PC-9 (cell line): ENCODE measurements around the gene NAT8L. TPM values are rescaled to one million over a fixed set of nuclear protein-coding genes. Genes with fewer than 3 reads are reported as not detected.

Experiments used
- BruUV-seq: library from RNA; stranded (reverse); fragments of 400-500 nt; replicated peaks from 2 replicates; lab custom pipeline; 2021; lab: Mats Ljungman, UMichigan
- CTCF ChIA-PET: fragments of 300-600 bp; sonication (Branson Sonifier 250); formaldehyde crosslinking; loops from one replicate; lab custom pipeline; 2022; ENCODE audit warnings: antibody characterized with exemption; lab: Charles Lee
- POLR2A ChIA-PET: fragments of 300-600 bp; sonication (Branson Sonifier 250); formaldehyde crosslinking; loops from one replicate; lab custom pipeline; 2022; ENCODE audit warnings: antibody characterized with exemption; ENCODE audit not compliant: unreplicated experiment; lab: Charles Lee
- DNase-seq, 2 experiments: peaks; one replicate each; pipeline versions ENCODE4 v3.0.0 to v3.0.0-alpha.2; 2015 to 2022; ENCODE audit warnings: mixed read lengths in 1 of 2
- H2AFZ ChIP-seq: fragments of 200-600 bp; sonication (generic); 2 replicates; pipeline ENCODE4 v1.8.1; 2017; ENCODE audit warnings: antibody characterized with exemption
- H3F3A ChIP-seq: fragments of 200-600 bp; sonication (generic); 2 replicates; pipeline ENCODE4 v1.8.1; 2017; ENCODE audit warnings: antibody characterized with exemption, mild to moderate bottlenecking, low read depth; ENCODE audit not compliant: insufficient read depth
- H3K27ac ChIP-seq: fragments of 200-600 bp; sonication (generic); 2 replicates; pipeline ENCODE4 v1.6.1; 2016; ENCODE audit warnings: mixed run types
- H3K27me3 ChIP-seq: fragments of 200-600 bp; sonication (generic); 2 replicates; pipeline ENCODE4 v1.6.1; 2016; ENCODE audit warnings: low read depth, mixed run types; ENCODE audit not compliant: insufficient read depth
- H3K36me3 ChIP-seq: fragments of 200-600 bp; sonication (generic); 2 replicates; pipeline ENCODE4 v1.6.1; 2016; ENCODE audit warnings: low read depth, mixed run types
- H3K4me1 ChIP-seq: fragments of 200-600 bp; sonication (generic); replicated peaks from 2 replicates; pipeline ENCODE4 v1.6.1; 2016; ENCODE audit warnings: mixed run types; ENCODE audit not compliant: insufficient read depth
- H3K4me2 ChIP-seq: fragments of 200-600 bp; sonication (generic); 2 replicates; pipeline ENCODE4 v1.6.1; 2017; ENCODE audit warnings: mixed run types
- H3K4me3 ChIP-seq: fragments of 200-600 bp; sonication (generic); 2 replicates; pipeline ENCODE4 v1.6.1; 2016; ENCODE audit warnings: mixed run types
- H3K79me2 ChIP-seq: fragments of 200-600 bp; sonication (generic); 2 replicates; pipeline ENCODE4 v1.6.1; 2017; ENCODE audit warnings: low read depth, mixed run types
- H3K9me2 ChIP-seq: fragments of 200-600 bp; sonication (generic); 2 replicates; pipeline ENCODE4 v1.8.1; 2017; ENCODE audit warnings: mild to moderate bottlenecking; ENCODE audit not compliant: insufficient read depth
- H3K9me3 ChIP-seq: fragments of 200-600 bp; sonication (generic); 2 replicates; pipeline ENCODE4 v1.8.1; 2016; ENCODE audit warnings: low read depth; ENCODE audit not compliant: insufficient read depth
- H4K20me1 ChIP-seq: fragments of 200-600 bp; sonication (generic); 2 replicates; pipeline ENCODE4 v1.8.1; 2017; ENCODE audit not compliant: insufficient read depth
- EZH2 ChIP-seq: fragments of 200-600 bp; sonication (generic); IDR thresholded peaks from 2 replicates; pipeline ENCODE4 v1.8.0; 2017; ENCODE audit warnings: antibody characterized with exemption, low read depth
- intact Hi-C: fragments of 100-400 bp; cut with micrococcal nuclease; formaldehyde crosslinking; loops from one replicate; pipeline ENCODE4 v1.10.0; 2022; ENCODE audit not compliant: unreplicated experiment
- total RNA-seq: library from RNA; stranded (reverse); gene quantifications from 2 replicates; pipeline ENCODE4 v1.2.3, GENCODE V29; 2021
- TF ChIP-seq, protein P1 (sequence below): fragments of 200-600 bp; sonication (generic); conservative IDR thresholded peaks from 2 replicates; pipeline ENCODE4 v1.6.1; 2017; ENCODE audit warnings: mixed run types, antibody characterized with exemption, mild to moderate bottlenecking, moderate library complexity

NAT8L gene
- total RNA-seq, 1 experiment from 2014 or later = 2.1 TPM

DNA sequence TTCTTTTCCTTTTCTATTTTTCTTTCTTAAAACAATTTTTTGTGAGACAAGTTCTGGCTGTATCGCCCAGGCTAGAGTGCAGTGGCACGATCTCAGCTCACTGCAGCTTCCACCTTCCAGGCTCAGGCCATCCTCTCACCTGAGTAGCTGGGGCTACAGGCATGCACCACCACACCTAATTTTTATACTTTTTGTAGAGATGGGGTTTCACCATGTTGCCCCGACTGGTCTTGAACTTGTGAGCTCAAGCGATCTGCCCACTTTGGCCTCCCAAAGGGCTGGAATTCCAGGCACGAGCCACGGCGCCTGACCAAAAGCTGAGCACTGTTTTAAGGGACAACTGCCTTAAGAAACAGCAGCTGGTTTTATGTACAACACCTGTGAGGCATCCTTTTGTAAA is 9.3 kb upstream of the NAT8L start:
- no peak for DNase-seq
- CTCF ChIA-PET = no interaction called here
- no peak overlapping the region for H3K4me2 ChIP-seq
- peaks cover 18% of the 10 kb centered on the region; the same call in 1 of the 2 replicates for H3F3A ChIP-seq
- no peaks in the 10 kb centered on the region for H3K36me3 ChIP-seq
- TF ChIP-seq, protein P1, sequence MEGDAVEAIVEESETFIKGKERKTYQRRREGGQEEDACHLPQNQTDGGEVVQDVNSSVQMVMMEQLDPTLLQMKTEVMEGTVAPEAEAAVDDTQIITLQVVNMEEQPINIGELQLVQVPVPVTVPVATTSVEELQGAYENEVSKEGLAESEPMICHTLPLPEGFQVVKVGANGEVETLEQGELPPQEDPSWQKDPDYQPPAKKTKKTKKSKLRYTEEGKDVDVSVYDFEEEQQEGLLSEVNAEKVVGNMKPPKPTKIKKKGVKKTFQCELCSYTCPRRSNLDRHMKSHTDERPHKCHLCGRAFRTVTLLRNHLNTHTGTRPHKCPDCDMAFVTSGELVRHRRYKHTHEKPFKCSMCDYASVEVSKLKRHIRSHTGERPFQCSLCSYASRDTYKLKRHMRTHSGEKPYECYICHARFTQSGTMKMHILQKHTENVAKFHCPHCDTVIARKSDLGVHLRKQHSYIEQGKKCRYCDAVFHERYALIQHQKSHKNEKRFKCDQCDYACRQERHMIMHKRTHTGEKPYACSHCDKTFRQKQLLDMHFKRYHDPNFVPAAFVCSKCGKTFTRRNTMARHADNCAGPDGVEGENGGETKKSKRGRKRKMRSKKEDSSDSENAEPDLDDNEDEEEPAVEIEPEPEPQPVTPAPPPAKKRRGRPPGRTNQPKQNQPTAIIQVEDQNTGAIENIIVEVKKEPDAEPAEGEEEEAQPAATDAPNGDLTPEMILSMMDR = no peak
- H3K79me2 ChIP-seq = no peaks in the 10 kb centered on the region
- no peak overlapping the region for H3K27ac ChIP-seq
- H3K4me1 ChIP-seq = peaks cover 24% of the 10 kb centered on the region
- H3K9me2 ChIP-seq = no peaks in the 10 kb centered on the region
- H4K20me1 ChIP-seq = no peaks in the 10 kb centered on the region
- intact Hi-C loops = loop anchor here (10.0 kb wide), 1 partner anchor 45 kb away; no protein-coding TSS in a partner anchor
- BruUV-seq = no TSS peak
- no peak overlapping the region for H3K4me3 ChIP-seq
- POLR2A ChIA-PET = no interaction called here
- no peaks in the 10 kb centered on the region for H3K27me3 ChIP-seq
- H3K9me3 ChIP-seq = no peaks in the 10 kb centered on the region
- no peak overlapping the region for H2AFZ ChIP-seq

DNA sequence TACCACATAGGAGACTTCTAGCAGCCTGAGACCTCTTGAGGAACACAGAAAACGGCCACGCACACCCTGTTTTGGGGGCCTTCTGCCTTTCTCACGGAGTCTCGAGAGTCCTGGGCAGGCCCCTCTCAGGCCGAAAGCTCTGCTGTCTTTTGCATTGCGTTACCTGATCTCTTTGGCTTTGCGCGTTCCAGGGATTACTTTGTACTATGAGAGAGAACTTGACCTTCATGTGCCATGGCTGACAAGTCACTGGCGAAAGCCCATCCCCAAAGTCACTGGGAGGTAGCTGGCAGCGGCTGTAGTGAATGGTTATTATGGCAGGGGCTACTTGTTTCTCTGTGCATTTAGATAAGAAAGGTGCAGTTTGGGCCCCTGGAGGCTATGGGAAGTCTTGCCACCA is 8.0 kb upstream of the NAT8L start:
- H3K27ac ChIP-seq = no peak overlapping the region
- ChIA-PET CTCF (no interaction called here), POLR2A (no interaction called here)
- no peak overlapping the region for H3K4me2 ChIP-seq
- H3K27me3 ChIP-seq = no peaks in the 10 kb centered on the region
- no peaks in the 10 kb centered on the region for H3K9me3 ChIP-seq
- no peaks in the 10 kb centered on the region for H4K20me1 ChIP-seq
- intact Hi-C loops = no loop called here
- no peaks in the 10 kb centered on the region for H3K79me2 ChIP-seq
- BruUV-seq = no TSS peak
- peaks cover 9% of the 10 kb centered on the region; the same call in 1 of the 2 replicates for H3F3A ChIP-seq
- no peaks in the 10 kb centered on the region for H3K9me2 ChIP-seq
- no peak overlapping the region for H3K4me3 ChIP-seq
- no peaks in the 10 kb centered on the region for H3K36me3 ChIP-seq
- no peak overlapping the region for H2AFZ ChIP-seq
- peaks cover 18% of the 10 kb centered on the region for H3K4me1 ChIP-seq
- DNase-seq = no peak
- TF ChIP-seq, protein P1 = no peak
- TF ChIP-seq EZH2 = no peak

DNA sequence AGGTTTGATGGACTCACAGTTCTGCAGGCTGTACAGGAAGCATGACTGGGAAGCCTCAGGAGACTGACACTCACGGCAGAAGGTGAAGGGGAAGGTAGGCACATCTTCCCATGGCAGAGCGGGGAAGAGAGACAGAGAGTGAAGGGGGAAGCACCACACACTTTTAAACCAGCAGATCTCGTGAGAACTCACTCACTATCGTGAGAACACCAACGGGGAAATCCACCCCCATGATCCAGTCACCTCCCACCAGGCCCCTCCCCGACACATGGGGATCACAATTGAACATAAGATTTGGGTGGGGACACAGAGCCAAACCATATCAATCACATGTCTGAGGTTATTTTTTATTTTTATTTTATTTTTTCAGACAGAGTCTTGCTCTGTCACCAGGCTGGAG is 4.9 kb upstream of the NAT8L start:
- intact Hi-C loops = no loop called here
- no peaks in the 10 kb centered on the region for H3K9me3 ChIP-seq
- no peak for DNase-seq
- no peak overlapping the region for H3K4me3 ChIP-seq
- H4K20me1 ChIP-seq = no peaks in the 10 kb centered on the region
- H3K27me3 ChIP-seq = no peaks in the 10 kb centered on the region
- BruUV-seq = no TSS peak
- peaks cover 4% of the 10 kb centered on the region; the same call in 1 of the 2 replicates for H3K4me1 ChIP-seq
- no peak overlapping the region for H3K4me2 ChIP-seq
- no peaks in the 10 kb centered on the region for H3F3A ChIP-seq
- no peaks in the 10 kb centered on the region for H3K79me2 ChIP-seq
- ChIA-PET POLR2A (no interaction called here), CTCF (no interaction called here)
- H3K36me3 ChIP-seq = no peaks in the 10 kb centered on the region
- H2AFZ ChIP-seq = no peak overlapping the region
- TF ChIP-seq, protein P1 = no peak
- TF ChIP-seq EZH2 = no peak
- H3K9me2 ChIP-seq = no peaks in the 10 kb centered on the region
- no peak overlapping the region for H3K27ac ChIP-seq
